ENCODE results near the gene NOC4L.

Gene NOC4L

DNA sequence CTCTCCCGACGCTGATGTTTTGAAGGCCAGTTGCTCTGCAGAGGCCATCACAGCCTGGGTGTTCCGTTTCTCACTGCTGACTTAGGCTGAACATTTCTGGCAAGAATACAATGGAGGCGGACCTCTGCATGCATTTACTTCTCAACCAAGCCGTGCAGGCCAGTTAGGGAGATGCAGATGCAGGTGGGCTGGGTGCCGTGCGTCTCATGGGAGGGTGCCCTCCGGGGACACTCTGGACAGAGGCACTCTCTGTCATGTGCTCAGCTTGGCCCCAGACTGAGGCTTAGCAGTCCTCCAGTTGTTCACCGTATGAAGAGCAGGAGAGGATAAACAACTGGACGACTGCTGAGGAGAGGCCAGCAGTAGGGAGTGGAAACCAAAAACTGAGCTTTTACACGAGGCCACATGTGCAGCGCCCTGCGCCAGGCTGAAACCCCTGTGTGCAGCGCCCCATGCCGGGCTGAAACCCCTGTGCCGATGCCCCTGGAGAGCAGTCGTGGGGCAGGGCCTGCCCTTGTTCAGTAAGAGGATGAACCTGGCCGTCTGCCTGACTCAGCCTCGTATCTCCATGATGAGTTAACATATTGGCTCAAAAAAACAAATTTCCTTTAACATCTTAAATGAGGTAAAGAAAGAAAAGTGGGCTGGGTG lies 32.5 kb upstream of the NOC4L start:
- H3K27ac ChIP-seq, result no peak overlapping the region
- ChIA-PET CTCF (no interaction called here), POLR2A (ENCODE audit: low non-redundant PET) (no interaction called here)
- no peak for DNase-seq (ENCODE audit: low spot score)
- TF ChIP-seq, protein P1, sequence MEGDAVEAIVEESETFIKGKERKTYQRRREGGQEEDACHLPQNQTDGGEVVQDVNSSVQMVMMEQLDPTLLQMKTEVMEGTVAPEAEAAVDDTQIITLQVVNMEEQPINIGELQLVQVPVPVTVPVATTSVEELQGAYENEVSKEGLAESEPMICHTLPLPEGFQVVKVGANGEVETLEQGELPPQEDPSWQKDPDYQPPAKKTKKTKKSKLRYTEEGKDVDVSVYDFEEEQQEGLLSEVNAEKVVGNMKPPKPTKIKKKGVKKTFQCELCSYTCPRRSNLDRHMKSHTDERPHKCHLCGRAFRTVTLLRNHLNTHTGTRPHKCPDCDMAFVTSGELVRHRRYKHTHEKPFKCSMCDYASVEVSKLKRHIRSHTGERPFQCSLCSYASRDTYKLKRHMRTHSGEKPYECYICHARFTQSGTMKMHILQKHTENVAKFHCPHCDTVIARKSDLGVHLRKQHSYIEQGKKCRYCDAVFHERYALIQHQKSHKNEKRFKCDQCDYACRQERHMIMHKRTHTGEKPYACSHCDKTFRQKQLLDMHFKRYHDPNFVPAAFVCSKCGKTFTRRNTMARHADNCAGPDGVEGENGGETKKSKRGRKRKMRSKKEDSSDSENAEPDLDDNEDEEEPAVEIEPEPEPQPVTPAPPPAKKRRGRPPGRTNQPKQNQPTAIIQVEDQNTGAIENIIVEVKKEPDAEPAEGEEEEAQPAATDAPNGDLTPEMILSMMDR (conservative IDR thresholded peaks at IDR 0.05; ENCODE audit: low read depth), result no peak

DNA sequence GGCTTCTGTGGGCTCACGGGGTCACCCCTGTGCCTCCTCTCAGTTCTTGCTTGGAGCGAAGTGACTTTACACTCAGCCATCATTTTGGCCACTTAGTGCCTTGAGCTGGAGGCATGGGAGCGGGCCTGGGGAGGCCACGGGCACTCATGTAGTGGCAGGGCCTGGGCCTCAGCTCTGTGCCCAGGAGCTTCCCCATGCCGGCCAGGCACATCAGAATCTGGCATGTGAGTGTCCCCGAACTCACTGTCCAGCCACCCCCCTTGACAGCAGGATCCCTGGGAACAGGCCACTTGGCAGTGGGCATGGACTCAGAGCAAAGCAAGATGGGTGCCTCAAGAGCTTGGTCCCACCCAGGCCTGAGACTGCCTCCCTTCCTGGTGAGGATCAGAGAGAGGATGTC lies 29.6 kb upstream of the NOC4L start:
- POLR2A ChIA-PET (ENCODE audit: low non-redundant PET), result no interaction called here
- TF ChIP-seq, protein P1 (conservative IDR thresholded peaks at IDR 0.05; ENCODE audit: low read depth), result no peak
- no peak for DNase-seq (ENCODE audit: low spot score)
- CTCF ChIA-PET, result no interaction called here
- 0 out of 2 replicates have a peak overlapping the region, but pooled peaks have one; percentile 17 for H3K27ac ChIP-seq

DNA sequence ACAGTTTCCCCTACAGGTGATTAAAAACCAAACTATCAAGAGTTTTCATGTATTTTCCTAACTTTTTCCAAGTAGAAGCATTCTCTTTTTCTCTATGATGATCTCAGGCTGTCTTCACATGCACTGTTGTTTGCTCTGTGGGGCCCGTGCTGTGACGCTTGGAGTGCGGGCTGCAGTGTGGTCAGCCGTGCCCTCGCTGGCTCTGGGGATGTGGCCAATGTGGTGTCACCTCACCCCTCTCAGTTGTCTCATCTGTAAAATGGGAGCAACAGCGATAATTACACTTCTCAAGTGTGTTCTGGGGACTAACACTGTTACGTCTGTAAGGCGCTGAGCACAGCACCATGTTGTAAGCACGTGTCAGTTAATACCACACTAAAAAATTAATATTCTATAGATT lies 28.8 kb upstream of the NOC4L start:
- DNase-seq (ENCODE audit: low spot score), result no peak
- ChIA-PET CTCF (interaction anchor here (0.6 kb wide), 1 partner anchor 554 kb away, joined by 3 read pairs; no protein-coding TSS in a partner anchor), POLR2A (ENCODE audit: low non-redundant PET) (no interaction called here)
- TF ChIP-seq, protein P1 (conservative IDR thresholded peaks at IDR 0.05; ENCODE audit: low read depth), result no peak
- no peak overlapping the region for H3K27ac ChIP-seq

DNA sequence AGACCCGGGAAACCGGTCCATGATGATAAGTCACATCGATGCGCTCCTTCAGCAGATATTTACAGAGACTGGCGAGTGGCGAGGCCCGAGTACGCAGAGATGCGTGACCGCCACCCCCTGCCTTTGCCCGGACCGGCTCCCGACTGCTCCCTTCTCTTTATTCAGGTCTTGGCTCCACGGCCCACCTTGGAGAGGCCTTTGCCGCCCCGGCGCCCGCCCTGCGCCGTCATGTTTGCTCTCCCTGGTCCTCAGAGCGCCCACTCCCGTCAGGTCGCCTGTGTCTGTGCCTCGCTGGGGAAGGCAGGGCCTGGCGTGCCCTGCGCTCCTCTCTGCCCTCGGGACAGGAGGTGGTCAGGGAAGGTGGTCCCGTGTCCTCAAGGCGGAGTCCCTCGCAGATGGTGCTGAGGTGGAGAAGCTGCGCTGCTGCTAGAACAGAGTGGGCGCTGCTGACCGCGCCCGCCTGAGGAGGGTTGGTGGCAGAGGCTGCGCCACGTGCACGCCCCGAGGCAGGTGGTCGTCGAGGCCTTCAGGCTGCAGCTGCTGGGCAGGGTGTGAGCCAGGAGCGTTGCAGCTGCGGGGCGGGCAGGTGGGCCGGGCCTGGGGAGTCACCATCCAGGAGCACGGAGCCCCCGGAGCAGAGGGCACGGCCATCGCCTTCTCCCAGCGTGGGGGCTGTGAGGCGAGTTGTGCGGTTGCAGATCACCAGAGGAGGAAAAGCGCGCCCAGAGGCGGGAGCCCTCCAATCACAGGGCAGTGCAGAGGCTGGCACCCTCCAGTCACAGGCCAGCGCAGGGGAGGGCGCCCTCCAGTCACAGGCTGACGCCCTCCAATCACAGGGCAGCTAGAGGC lies 27.3 kb upstream of the NOC4L start:
- H3K27ac ChIP-seq, result no peak overlapping the region
- no peak for DNase-seq (ENCODE audit: low spot score)
- TF ChIP-seq, protein P1 (conservative IDR thresholded peaks at IDR 0.05; ENCODE audit: low read depth), result no peak
- ChIA-PET POLR2A (ENCODE audit: low non-redundant PET) (no interaction called here), CTCF (no interaction called here)

DNA sequence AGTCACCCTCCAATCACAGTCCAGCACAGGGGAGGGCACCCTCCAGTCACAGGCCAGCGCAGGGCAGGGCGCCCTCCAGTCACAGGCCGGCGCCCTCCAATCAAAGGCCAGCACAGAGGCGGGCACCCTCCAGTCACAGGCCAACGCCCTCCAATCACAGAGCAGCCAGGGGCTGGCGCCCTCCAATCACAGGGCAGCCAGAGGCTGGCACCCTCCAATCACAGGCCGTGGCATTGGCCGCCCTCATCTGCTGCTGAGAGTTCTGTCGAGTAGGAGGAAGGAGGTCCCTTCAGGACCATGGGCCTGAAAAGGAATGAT lies 26.7 kb upstream of the NOC4L start:
- ChIA-PET POLR2A (ENCODE audit: low non-redundant PET) (no interaction called here), CTCF (no interaction called here)
- peak; percentile 14 for DNase-seq (ENCODE audit: low spot score)
- no peak overlapping the region for H3K27ac ChIP-seq
- TF ChIP-seq, protein P1 (conservative IDR thresholded peaks at IDR 0.05; ENCODE audit: low read depth), result no peak

DNA sequence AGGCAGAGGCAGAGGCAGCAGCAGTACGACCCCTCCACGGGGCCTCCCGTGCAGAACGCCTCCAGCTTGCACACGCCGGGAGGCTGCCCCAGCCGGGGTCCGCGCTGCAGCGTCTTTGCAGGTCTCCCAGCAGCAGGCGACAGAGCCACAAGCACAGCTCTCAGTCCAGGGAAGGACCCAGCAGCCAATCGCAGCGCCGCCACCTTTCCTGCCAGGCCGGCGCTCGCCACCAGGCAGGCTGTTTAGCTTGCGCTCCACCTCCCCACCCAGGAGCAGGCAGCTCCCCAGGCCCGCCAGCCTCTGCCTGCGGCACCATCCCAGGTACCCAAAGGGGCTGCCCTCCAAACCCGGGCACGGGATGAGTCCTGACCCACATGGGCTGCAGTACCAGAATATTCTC lies 25.4 kb upstream of the NOC4L start:
- CTCF ChIA-PET, result no interaction called here
- POLR2A ChIA-PET (ENCODE audit: low non-redundant PET), result no interaction called here
- H3K27ac ChIP-seq, result no peak overlapping the region
- DNase-seq (ENCODE audit: low spot score), result no peak
- TF ChIP-seq, protein P1 (conservative IDR thresholded peaks at IDR 0.05; ENCODE audit: low read depth), result no peak

Data from RWPE1 (cell line).